Endothelial cell of umbilical vein (primary cell): Measurements from ENCODE around the gene TFF1. TPM values are rescaled to one million over a fixed set of nuclear protein-coding genes. Genes with fewer than 3 reads are reported as not detected.

Source experiments
- BruUV-seq: library from RNA; stranded (reverse); fragments of 400-500 nt; replicated peaks from 2 replicates; lab custom pipeline; 2021; lab: Mats Ljungman, UMichigan
- CTCF ChIA-PET: fragments of 300-600, 350-600 bp; sonication (Branson Sonifier 250); formaldehyde crosslinking; loops from one replicate; lab custom pipeline; 2021; ENCODE audit warnings: antibody characterized with exemption, inconsistent platforms; lab: Charles Lee
- POLR2A ChIA-PET: fragments of 300-600, 350-600 bp; sonication (Branson Sonifier 250); formaldehyde crosslinking; loops from one replicate; lab custom pipeline; 2021; ENCODE audit warnings: antibody characterized with exemption, inconsistent platforms; lab: Charles Lee
- DNase-seq: peaks from one replicate; pipeline ENCODE4 v3.0.0-alpha.2; 2011; ENCODE audit warnings: low read depth, low spot score
- FAIRE-seq: peaks from 2 replicates; lab custom pipeline; 2011; peaks lifted over from hg19 to GRCh38; lab: Jason Lieb, UNC
- H2AFZ ChIP-seq: 2 replicates; pipeline ENCODE4 v1.6.0; 2012; ENCODE audit warnings: low read depth, low read length, control low read depth, inconsistent platforms
- H3K27ac ChIP-seq: 2 replicates; pipeline ENCODE4 v1.5.1; 2011; ENCODE audit warnings: low read depth, mild to moderate bottlenecking, control low read depth, low read length, moderate library complexity; ENCODE audit not compliant: insufficient read depth
- H3K27me3 ChIP-seq, 2 experiments: 2 replicates each; pipeline versions ENCODE4 v1.6.0 to v1.6.1; 2011; ENCODE audit warnings: low read length in 2 of 2, mixed read lengths in 1 of 2; ENCODE audit not compliant: control insufficient read depth in 2 of 2, insufficient read depth in 2 of 2
- H3K36me3 ChIP-seq, 2 experiments: 2 replicates in 1 of 2; 3 replicates in 1 of 2; pipeline ENCODE4 v1.5.1; 2011; ENCODE audit warnings: low read length in 2 of 2, mild to moderate bottlenecking in 1 of 2, moderate library complexity in 1 of 2; ENCODE audit not compliant: control insufficient read depth in 2 of 2, insufficient read depth in 2 of 2; ENCODE audit errors: extremely low read depth in 1 of 2
- H3K4me1 ChIP-seq: 3 replicates; pipeline ENCODE4 v1.5.1; 2011; ENCODE audit warnings: mild to moderate bottlenecking, low read length; ENCODE audit not compliant: control insufficient read depth, insufficient read depth; ENCODE audit errors: extremely low read depth
- H3K4me2 ChIP-seq: 2 replicates; pipeline ENCODE4 v1.6.1; 2011; ENCODE audit warnings: low read length, control low read depth, mixed read lengths; ENCODE audit not compliant: insufficient read depth
- H3K4me3 ChIP-seq, 3 experiments: fragments of 200-600 bp in 1 of 3; sonication (generic), shearing (Covaris generic) in 1 of 3; replicated peaks in 1 of 3; 2 replicates each; pipeline ENCODE4 v1.5.1; 2011 to 2016; ENCODE audit warnings: control low read depth in 3 of 3, low read length in 3 of 3, mild to moderate bottlenecking in 2 of 3, inconsistent platforms in 1 of 3, low read depth in 1 of 3, moderate library complexity in 1 of 3; ENCODE audit not compliant: insufficient read depth in 1 of 3
- H3K79me2 ChIP-seq: 2 replicates; pipeline ENCODE4 v1.6.0; 2012; ENCODE audit warnings: low read length, inconsistent platforms; ENCODE audit not compliant: control insufficient read depth, insufficient read depth
- H3K9ac ChIP-seq: replicated peaks from 2 replicates; pipeline ENCODE3; 2011; ENCODE audit warnings: low read length, control low read depth; ENCODE audit not compliant: insufficient read depth; ENCODE audit errors: extremely low read depth
- H3K9me1 ChIP-seq: replicated peaks from 3 replicates; pipeline ENCODE4 v1.6.0; 2011; ENCODE audit warnings: mild to moderate bottlenecking, low read length; ENCODE audit not compliant: control insufficient read depth, insufficient read depth; ENCODE audit errors: extremely low read depth
- H3K9me3 ChIP-seq: replicated peaks from 2 replicates; pipeline ENCODE4 v1.5.1; 2012; ENCODE audit warnings: low read length, inconsistent platforms; ENCODE audit not compliant: control insufficient read depth, insufficient read depth
- H4K20me1 ChIP-seq: replicated peaks from 2 replicates; pipeline ENCODE3; 2011; ENCODE audit warnings: mild to moderate bottlenecking, low read length; ENCODE audit not compliant: control insufficient read depth, insufficient read depth; ENCODE audit errors: extremely low read depth
- FOS ChIP-seq: IDR thresholded peaks from 2 replicates; pipeline ENCODE4 v1.6.1; 2011; ENCODE audit warnings: mild to moderate bottlenecking, low read length, moderate library complexity, borderline replicate concordance; ENCODE audit not compliant: insufficient read depth
- GATA2 ChIP-seq: IDR thresholded peaks from 2 replicates; pipeline ENCODE4 v1.7.0; 2011; ENCODE audit warnings: low read depth, mild to moderate bottlenecking, moderate library complexity, mixed read lengths, low read length; ENCODE audit not compliant: insufficient read length, insufficient read depth
- JUN ChIP-seq: IDR thresholded peaks from 2 replicates; pipeline ENCODE4 v1.6.1; 2011; ENCODE audit warnings: borderline replicate concordance, low read depth; ENCODE audit not compliant: insufficient read length, insufficient read depth
- MAX ChIP-seq: IDR thresholded peaks from 2 replicates; pipeline ENCODE4 v1.6.1; 2011; ENCODE audit not compliant: insufficient read depth, insufficient read length
- MYC ChIP-seq: IDR thresholded peaks from one replicate; pipeline ENCODE4 v1.6.1; 2011; ENCODE audit warnings: mild to moderate bottlenecking, low read depth, low read length
- POLR2A ChIP-seq: IDR thresholded peaks from 2 replicates; pipeline ENCODE4 v1.6.1; 2012; ENCODE audit warnings: low read depth, mild to moderate bottlenecking, control low read depth, low read length
- dilution Hi-C: fragments of 300-500 bp; cut with MboI; formaldehyde crosslinking; loops from one replicate; pipeline ENCODE4 v1.15.0; 2019; ENCODE audit warnings: low sequenced_read_pairs; ENCODE audit not compliant: extremely low pct_ligation_motif_present
- intact Hi-C: fragments of 100-400 bp; cut with micrococcal nuclease; formaldehyde crosslinking; loops from one replicate; pipeline ENCODE4 v1.10.0; 2022
- polyA plus RNA-seq, 4 experiments: library from polyadenylated mRNA; depleted of rRNA in 3 of 4; stranded (reverse) in 3 of 4; unstranded in 1 of 4; fragments of >200 nt; gene quantifications; 2 replicates each; pipeline versions ENCODE4 v1.2.1 to v1.2.3, GENCODE V29; 2011 to 2012; ENCODE audit warnings: missing spikeins in 1 of 4
- total RNA-seq: library from RNA; stranded (reverse); gene quantifications from 2 replicates; pipeline ENCODE4 v1.2.3, GENCODE V29; 2021
- TF ChIP-seq, protein P1 (sequence below), 2 donors: IDR thresholded peaks; 1 replicate in 1 of 2; 2 replicates in 1 of 2; pipeline ENCODE4 v1.5.1; 2011; ENCODE audit warnings: low read length in 2 of 2, mild to moderate bottlenecking in 2 of 2, moderate library complexity in 2 of 2, control low read depth in 1 of 2, inconsistent platforms in 1 of 2, low read depth in 1 of 2; ENCODE audit not compliant: insufficient read depth in 1 of 2; ENCODE audit errors: extremely low read depth in 1 of 2

Gene TFF1
- total and polyA plus RNA-seq, 2 donors (not counting 3 experiments of a cell fraction or from before 2014, with no cell fraction given): not detected

DNA sequence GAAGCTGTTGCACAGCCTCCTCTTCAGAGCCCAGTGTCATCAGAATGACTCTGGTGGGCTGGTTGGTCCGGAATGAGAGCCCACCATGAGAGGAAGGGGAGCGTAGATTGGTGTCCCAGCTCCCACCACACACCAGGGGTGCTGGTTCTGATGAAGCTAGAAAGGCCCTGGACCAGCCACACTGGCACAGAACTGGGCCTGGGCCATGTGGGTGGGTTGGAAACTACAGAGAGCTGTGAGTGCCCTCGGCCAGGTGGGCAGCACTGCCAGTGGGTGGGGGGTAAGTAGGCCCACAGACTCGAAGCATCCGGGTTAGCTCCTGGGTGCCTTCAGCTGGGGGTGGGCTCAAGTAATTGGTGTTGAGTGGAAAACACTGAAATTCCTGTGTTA is 11.6 kb upstream of the TFF1 start:
- Histone ChIP-seq H3K9ac (no peak overlapping the region), H3K79me2 (no peaks in the 10 kb centered on the region), H2AFZ (no peak overlapping the region), H3K27me3 (no peaks in the 10 kb centered on the region), H3K36me3 (no peaks in the 10 kb centered on the region), H3K4me2 (no peak overlapping the region), H3K9me3 (no peaks in the 10 kb centered on the region), H3K4me1 (no peaks in the 10 kb centered on the region), H3K4me3 (no peak overlapping the region), H3K9me1 (no peaks in the 10 kb centered on the region), H4K20me1 (no peaks in the 10 kb centered on the region), H3K27ac (no peak overlapping the region)
- FAIRE-seq (no peak), DNase-seq (no peak)
- intact Hi-C loops: no loop called here
- dilution Hi-C loops: no loop called here
- BruUV-seq: no TSS peak
- TF ChIP-seq, protein P1, sequence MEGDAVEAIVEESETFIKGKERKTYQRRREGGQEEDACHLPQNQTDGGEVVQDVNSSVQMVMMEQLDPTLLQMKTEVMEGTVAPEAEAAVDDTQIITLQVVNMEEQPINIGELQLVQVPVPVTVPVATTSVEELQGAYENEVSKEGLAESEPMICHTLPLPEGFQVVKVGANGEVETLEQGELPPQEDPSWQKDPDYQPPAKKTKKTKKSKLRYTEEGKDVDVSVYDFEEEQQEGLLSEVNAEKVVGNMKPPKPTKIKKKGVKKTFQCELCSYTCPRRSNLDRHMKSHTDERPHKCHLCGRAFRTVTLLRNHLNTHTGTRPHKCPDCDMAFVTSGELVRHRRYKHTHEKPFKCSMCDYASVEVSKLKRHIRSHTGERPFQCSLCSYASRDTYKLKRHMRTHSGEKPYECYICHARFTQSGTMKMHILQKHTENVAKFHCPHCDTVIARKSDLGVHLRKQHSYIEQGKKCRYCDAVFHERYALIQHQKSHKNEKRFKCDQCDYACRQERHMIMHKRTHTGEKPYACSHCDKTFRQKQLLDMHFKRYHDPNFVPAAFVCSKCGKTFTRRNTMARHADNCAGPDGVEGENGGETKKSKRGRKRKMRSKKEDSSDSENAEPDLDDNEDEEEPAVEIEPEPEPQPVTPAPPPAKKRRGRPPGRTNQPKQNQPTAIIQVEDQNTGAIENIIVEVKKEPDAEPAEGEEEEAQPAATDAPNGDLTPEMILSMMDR (IDR thresholded peaks at IDR 0.05; ENCODE audit: extremely low read depth in 1 of 2, insufficient read depth in 1 of 2, low read depth in 1 of 2, low read length in 2 of 2): no peak
- ChIA-PET CTCF (interaction anchor here (1.4 kb wide), 1 partner anchor 232 kb away, joined by 4 read pairs; no protein-coding TSS in a partner anchor), POLR2A (no interaction called here)

- Histone ChIP-seq H3K79me2 (no peaks in the 10 kb centered on the region), H3K36me3 (no peaks in the 10 kb centered on the region), H3K27me3 (no peaks in the 10 kb centered on the region), H3K4me3 (no peak overlapping the region), H3K4me2 (no peak overlapping the region), H2AFZ (no peak overlapping the region), H3K4me1 (no peaks in the 10 kb centered on the region), H3K9ac (no peak overlapping the region), H3K27ac (no peak overlapping the region), H4K20me1 (no peaks in the 10 kb centered on the region), H3K9me1 (no peaks in the 10 kb centered on the region), H3K9me3 (no peaks in the 10 kb centered on the region)
- BruUV-seq: no TSS peak
- CTCF ChIA-PET: interaction anchor here (1.4 kb wide), 1 partner anchor 232 kb away, joined by 4 read pairs; no protein-coding TSS in a partner anchor
- TF ChIP-seq MAX (no peak), JUN (no peak), POLR2A (no peak), FOS (no peak), MYC (no peak), GATA2 (no peak)
- TF ChIP-seq, protein P1 (IDR thresholded peaks at IDR 0.05; ENCODE audit: extremely low read depth in 1 of 2, insufficient read depth in 1 of 2, low read depth in 1 of 2, low read length in 2 of 2): no peak
- POLR2A ChIA-PET: no interaction called here
- no peak for DNase-seq
- intact Hi-C loops: no loop called here
- dilution Hi-C loops: no loop called here
- FAIRE-seq: no peak
These were observed 11.0 kb upstream of the TFF1 start for GRCh38 chr21:42377211-42377950.
